ENCODE results near the gene PSMB9.

GRCh38 chr6:32835167-32835893, 18.7 kb upstream of the PSMB9 start:
- TF ChIP-seq EZH2 (IDR thresholded peaks at IDR 0.05; ENCODE audit: borderline replicate concordance, low read length) (no peak), CTCF (IDR thresholded peaks at IDR 0.05; ENCODE audit: low read length) (no peak)
